ENCODE data around the gene GATB.

The GATB gene

DNA sequence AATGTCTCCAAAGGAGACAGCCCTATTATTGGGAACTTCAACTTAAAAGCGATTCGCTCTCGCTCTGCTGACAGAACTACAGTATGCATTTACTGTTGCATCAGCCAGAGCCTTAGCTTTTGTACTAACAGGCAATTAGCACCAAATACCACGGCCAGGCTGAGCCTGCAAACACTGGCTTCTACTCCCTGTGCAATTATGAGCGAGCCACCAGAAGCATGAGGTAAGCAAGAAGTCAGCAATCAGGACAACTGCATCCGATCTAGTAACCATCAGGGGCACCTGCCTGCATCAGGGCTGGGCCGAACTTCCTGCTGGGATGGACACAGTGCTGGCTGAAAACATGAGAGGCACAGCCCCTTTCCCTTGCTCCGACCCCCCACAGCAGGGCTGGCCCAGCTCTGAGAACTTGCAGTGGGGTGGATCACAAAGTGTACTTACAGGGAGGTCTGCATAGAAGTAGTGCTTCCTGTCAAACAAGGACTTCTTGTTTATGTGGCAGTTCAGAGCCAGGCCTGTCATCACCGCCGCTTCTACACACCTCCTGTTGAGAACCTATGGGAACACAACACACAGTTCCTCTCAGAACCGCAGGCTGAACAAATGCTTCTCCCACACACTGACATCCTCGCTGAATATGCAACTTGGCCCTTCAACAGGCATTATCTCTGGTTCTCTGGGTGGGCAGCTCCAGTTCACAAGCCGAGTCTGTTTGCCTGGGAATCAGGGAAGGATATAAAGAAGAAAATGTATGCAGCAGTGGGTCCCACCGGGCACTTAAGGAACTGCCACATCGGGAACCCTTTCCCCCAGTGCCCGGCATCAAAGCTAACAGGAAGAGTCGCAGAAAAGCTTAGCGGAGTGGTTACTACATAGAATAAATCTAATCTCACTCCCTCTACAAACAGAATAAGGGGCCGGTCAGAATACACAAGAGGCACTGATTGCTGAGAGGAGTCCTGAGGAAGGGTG, 41.5 kb downstream of the GATB start:
- TF ChIP-seq, protein P1, sequence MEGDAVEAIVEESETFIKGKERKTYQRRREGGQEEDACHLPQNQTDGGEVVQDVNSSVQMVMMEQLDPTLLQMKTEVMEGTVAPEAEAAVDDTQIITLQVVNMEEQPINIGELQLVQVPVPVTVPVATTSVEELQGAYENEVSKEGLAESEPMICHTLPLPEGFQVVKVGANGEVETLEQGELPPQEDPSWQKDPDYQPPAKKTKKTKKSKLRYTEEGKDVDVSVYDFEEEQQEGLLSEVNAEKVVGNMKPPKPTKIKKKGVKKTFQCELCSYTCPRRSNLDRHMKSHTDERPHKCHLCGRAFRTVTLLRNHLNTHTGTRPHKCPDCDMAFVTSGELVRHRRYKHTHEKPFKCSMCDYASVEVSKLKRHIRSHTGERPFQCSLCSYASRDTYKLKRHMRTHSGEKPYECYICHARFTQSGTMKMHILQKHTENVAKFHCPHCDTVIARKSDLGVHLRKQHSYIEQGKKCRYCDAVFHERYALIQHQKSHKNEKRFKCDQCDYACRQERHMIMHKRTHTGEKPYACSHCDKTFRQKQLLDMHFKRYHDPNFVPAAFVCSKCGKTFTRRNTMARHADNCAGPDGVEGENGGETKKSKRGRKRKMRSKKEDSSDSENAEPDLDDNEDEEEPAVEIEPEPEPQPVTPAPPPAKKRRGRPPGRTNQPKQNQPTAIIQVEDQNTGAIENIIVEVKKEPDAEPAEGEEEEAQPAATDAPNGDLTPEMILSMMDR (conservative IDR thresholded peaks at IDR 0.05; ENCODE audit: control insufficient read depth, insufficient read depth, low read depth, low read length): no peak
- H3K4me3 ChIP-seq (ENCODE audit: control insufficient read depth, low read depth, low read length): no peak overlapping the region
- DNase-seq (ENCODE audit: low read depth): no peak

DNA sequence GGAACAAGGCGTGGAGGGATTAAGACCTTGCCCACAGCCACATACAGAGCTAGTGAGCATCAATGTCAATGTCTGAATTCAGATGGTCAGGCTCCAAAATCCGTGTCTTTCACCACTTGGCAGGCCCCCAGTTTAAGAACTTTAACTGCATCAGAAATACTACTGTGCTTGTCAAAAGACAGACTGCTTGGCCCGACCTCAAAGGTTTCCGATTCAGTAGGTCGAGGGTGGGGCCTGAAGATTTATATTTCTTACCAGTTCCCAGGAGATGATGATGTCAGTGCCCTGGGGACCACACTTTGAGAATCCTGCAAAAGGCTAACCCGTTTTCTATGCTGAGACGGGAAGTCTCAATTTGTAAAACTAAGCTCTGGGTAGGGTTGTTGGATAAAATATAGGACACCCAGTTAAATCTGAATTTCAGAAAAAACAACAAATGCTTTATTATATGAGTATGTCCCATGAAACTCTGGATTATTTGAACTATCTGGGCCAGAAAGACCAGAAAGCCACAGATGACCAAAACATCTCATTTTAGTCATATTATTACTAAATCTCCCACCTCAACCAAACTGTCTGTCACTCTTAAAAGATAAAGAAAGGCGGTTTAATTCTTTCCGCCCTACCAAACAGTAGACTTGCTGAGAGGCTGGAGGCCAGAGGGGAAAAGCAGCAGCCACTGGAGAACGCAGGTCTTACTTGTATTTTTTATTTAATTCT, 42.7 kb downstream of the GATB start:
- peak; percentile 51 for DNase-seq (ENCODE audit: low read depth)
- no peak overlapping the region for H3K4me3 ChIP-seq (ENCODE audit: control insufficient read depth, low read depth, low read length)
- TF ChIP-seq, protein P1 (conservative IDR thresholded peaks at IDR 0.05; ENCODE audit: control insufficient read depth, insufficient read depth, low read depth, low read length): no peak

DNA sequence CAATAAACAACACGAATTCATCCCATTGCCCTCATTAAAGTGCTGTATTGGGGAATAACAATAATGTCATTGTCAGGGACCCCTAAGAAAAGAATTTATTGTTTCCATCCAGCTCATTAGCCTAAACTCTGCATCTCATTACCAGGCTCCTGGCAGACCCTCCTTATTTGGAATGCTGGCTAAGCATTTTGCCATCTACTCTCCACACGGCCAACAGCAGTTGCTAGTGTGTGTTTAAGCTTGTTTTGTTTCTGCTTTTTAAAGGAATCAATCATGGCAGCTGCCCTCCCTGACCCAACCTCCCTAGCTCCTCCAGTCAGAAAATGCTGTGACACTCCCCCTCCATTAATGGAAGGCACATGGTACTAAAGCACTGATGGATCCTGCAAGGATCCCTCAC, 43.5 kb downstream of the GATB start:
- no peak overlapping the region for H3K4me3 ChIP-seq (ENCODE audit: control insufficient read depth, low read depth, low read length)
- DNase-seq (ENCODE audit: low read depth): no peak
- TF ChIP-seq, protein P1 (conservative IDR thresholded peaks at IDR 0.05; ENCODE audit: control insufficient read depth, insufficient read depth, low read depth, low read length): no peak

DNA sequence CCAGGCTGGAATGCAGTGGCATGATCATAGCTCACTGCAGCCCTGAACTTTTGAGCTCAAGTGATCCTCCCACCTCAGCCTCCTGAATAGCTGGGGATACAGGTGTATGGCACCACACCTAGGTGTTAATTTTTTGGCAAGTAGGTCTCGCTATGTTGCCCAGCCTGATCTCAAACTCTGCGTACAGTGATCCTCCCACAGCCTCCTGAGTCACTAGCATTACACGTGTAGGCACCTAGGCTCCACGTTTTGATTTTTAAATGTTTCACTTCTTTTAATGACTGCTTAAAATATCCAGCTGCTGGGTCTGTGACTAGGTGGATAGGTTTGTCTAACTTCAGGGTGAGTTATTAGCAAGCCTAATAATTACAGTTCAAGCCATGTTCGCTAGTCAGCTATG, 44.5 kb downstream of the GATB start:
- no peak overlapping the region for H3K4me3 ChIP-seq (ENCODE audit: control insufficient read depth, low read depth, low read length)
- no peak for DNase-seq (ENCODE audit: low read depth)
- TF ChIP-seq, protein P1 (conservative IDR thresholded peaks at IDR 0.05; ENCODE audit: control insufficient read depth, insufficient read depth, low read depth, low read length): no peak

DNA sequence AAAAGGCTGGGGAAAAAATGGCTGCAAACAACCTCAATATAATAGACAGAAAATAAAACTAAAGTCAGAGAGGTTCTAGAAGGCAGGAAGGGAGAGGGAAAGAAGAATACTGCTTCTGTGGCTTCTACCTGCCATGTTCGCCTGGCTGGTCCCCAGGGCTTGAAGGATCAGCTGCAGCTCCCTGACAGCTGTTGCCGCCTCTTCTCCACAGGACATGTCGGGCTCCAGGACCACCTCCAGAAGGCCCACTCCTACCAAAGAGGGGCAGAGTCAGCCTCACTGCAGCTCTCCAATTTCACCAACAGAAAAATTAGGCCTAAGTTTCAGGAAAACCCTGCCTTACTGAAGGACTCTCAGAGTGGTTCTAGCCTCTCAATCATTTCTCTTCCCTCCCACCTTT, 44.9 kb downstream of the GATB start:
- TF ChIP-seq, protein P1 (conservative IDR thresholded peaks at IDR 0.05; ENCODE audit: control insufficient read depth, insufficient read depth, low read depth, low read length): no peak
- DNase-seq (ENCODE audit: low read depth): no peak
- no peak overlapping the region for H3K4me3 ChIP-seq (ENCODE audit: control insufficient read depth, low read depth, low read length)

DNA sequence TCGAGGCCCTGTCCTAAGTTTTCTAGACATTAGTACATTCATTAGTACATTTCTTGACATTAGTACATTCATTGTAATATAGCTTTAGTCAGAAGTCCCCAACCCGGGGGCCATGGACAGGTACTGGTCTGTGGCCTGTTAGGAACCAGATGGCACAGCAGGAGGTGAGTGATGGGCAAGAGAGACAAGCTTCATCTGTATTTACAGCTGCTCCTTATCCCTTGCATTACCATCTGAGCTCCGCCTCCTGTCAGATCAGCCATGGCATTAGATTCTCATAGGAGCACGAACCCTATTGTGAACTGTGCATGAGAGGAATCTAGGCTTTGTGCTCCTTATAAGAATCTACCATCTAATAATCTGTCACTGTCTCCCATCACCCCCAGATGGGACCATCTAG, 48.0 kb downstream of the GATB start:
- no peak for DNase-seq (ENCODE audit: low read depth)
- TF ChIP-seq, protein P1 (conservative IDR thresholded peaks at IDR 0.05; ENCODE audit: control insufficient read depth, insufficient read depth, low read depth, low read length): no peak
- H3K4me3 ChIP-seq (ENCODE audit: control insufficient read depth, low read depth, low read length): no peak overlapping the region

All from fibroblast of mammary gland (primary cell).